Heart right ventricle (tissue), 16 donors: ENCODE results near the gene PXYLP1. TPM values are rescaled to one million over a fixed set of nuclear protein-coding genes. Genes with fewer than 3 reads are reported as not detected.

Source experiments
- ATAC-seq, 8 donors: fragments of 200-7000 bp; cut with Tn5 transposase; one replicate each; pipeline ENCODE4 v1.9.1; 2020; ENCODE audit warnings: mild to moderate bottlenecking in 8 of 8, moderate library complexity in 8 of 8, moderate number of reproducible peaks in 1 of 8
- DNase-seq, 2 donors: peaks; one replicate each; pipeline ENCODE4 v3.0.0-alpha.2; 2020
- H3K27ac ChIP-seq, 10 donors: fragments of 200-600 bp; sonication (generic) in 2 of 10; one replicate each; pipeline versions ENCODE4 v1.5.0 to v1.8.0; 2020 to 2022; ENCODE audit warnings: mild to moderate bottlenecking in 3 of 10
- H3K27me3 ChIP-seq, 7 donors: fragments of 200-600 bp; one replicate each; pipeline ENCODE4 v1.8.0; 2021 to 2022; ENCODE audit warnings: mild to moderate bottlenecking in 2 of 7
- H3K36me3 ChIP-seq, 9 donors: fragments of 200-600 bp; sonication (generic) in 1 of 9; one replicate each; pipeline versions ENCODE4 v1.5.0 to v1.8.0; 2020 to 2022; ENCODE audit warnings: mild to moderate bottlenecking in 2 of 9
- H3K4me1 ChIP-seq, 9 donors: fragments of 200-600 bp; sonication (generic) in 1 of 9; one replicate each; pipeline versions ENCODE4 v1.5.0 to v1.8.0; 2020 to 2022; ENCODE audit warnings: mild to moderate bottlenecking in 4 of 9
- H3K4me3 ChIP-seq, 10 donors: fragments of 200-600 bp; sonication (generic) in 2 of 10; one replicate each; pipeline versions ENCODE4 v1.5.0 to v1.8.0; 2020 to 2022; ENCODE audit warnings: mild to moderate bottlenecking in 7 of 10, moderate library complexity in 2 of 10
- H3K9me3 ChIP-seq, 11 donors: fragments of 200-600 bp in 10 of 11; sonication (generic) in 2 of 11; one replicate each; pipeline versions ENCODE4 v1.5.0 to v1.8.0; 2013 to 2022; ENCODE audit warnings: mild to moderate bottlenecking in 2 of 11, control low read depth in 1 of 11, moderate library complexity in 1 of 11
- WGBS, 2 donors: extraction: QIAGEN DNeasy Blood & Tissue Kit; methylation state at CpG; one replicate each; pipeline ENCODE4 v1.1.7; 2013; ENCODE audit warnings: inconsistent platforms in 1 of 2; 5-methylcytosine and 5-hydroxymethylcytosine counted together
- intact Hi-C, 10 donors: fragments of 100-400 bp; cut with DNase I; formaldehyde crosslinking; loops; one replicate each; pipeline versions ENCODE4 v1.11.1 to v1.14.2; 2022
- polyA plus RNA-seq, 2 donors: library from polyadenylated mRNA; stranded (reverse); fragments of 200-250 nt; gene quantifications; one replicate each; pipeline ENCODE4 v1.2.3, GENCODE V29; 2013
- total RNA-seq, 10 donors: library from RNA; stranded (reverse); fragmentation: NEBNext Ultra II Directional in 3 of 10; extraction: Animal tissue kit (Norgen Biotek cat#: 25700) in 3 of 10; gene quantifications; one replicate each; pipeline versions ENCODE4 v1.2.1 to v1.2.4, GENCODE V29; 2021 to 2023
- TF ChIP-seq, protein P1 (sequence below), 9 donors: fragments of 200-600 bp; sonication (generic) in 2 of 9; IDR thresholded peaks; one replicate each; pipeline versions ENCODE4 v1.5.0 to v1.8.0; 2021 to 2022; ENCODE audit warnings: antibody characterized with exemption in 9 of 9, mild to moderate bottlenecking in 5 of 9, moderate library complexity in 1 of 9
- donor health status: Arrhythmogenic right ventricular cardiomyopathy.
- donor health status: ischemic (EF 13 %, LVEDD 7.1; RV severe dilation, severe dysfunction).
- donor health status: healthy with polysubstance abuse.
- donor health status: DM: no; HTN: yes; CAD: no.
- donor health status: DM: no; HTN: no; CAD: no.
- donor health status: ischemic (EF 25% LVEDD 6.9; RV normal size, moderate dysfunction).
- donor health status: ischemic (EF 25% LVEDD 5.7; RV mildly dilated, moderate dysfunction).
- donor health status: healthy.
- donor health status: DM: yes; HTN: yes; CAD: no.
- donor health status: Ischemic cardiomyopathy.
- donor health status: ischemic (EF 35%, LVEDD 5.7; RV mildly dilated, moderate dysfunction).
- donor health status: nonischemic (EF 11% LVEDD 7.7; RV severe dilation, severe dysfunction).
- donor health status: DM: yes; HTN: yes; CAD: no.
- donor health status: PGD.
- donor health status: ischemic (EF 29% LVEDD 5.4; RV normal size, mild dysfunction).
- donor health status: nonischemic (EF 23%, LVEDD 6.1; RV moderate dilation, normal function).

Gene PXYLP1
- total and polyA plus RNA-seq, 12 donors, result 8.7 to 33.5 (median 17.9) TPM

DNA sequence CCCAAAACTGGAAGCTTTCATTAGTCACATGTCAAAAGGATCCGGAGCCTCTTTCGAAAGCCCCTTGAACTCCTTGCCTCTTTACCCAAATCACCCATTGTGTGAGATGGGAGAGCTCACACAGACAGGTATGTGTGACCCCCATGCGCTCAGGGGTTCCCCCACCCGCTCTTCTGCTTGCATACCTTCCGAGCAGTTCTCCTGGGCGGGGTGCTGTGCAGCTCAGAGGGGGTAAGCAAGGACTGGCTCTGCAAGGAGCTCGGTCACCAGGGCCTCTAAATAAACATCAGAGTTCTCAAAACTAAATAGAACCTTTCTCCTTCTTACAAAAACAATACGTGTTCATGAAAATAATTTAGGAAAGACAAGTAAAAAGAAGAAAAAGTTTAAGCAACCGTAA, 55.7 kb downstream of the PXYLP1 start:
- ATAC-seq (no peak), DNase-seq (no peak)
- Histone ChIP-seq H3K4me1 (peaks cover 3 to 23% (median 9%) of the 10 kb centered on the region in 9 donors), H3K27me3 (no peaks in the 10 kb centered on the region), H3K9me3 (no peaks in the 10 kb centered on the region), H3K36me3 (peaks cover 0 to 64% (median 16%) of the 10 kb centered on the region in 9 donors), H3K27ac (no peak overlapping the region), H3K4me3 (no peak overlapping the region)
- intact Hi-C loops, result no loop called here
- 91 to 93% methylated on average over 9 of the region's 9 CpGs for WGBS, 2 donors
- TF ChIP-seq, protein P1, sequence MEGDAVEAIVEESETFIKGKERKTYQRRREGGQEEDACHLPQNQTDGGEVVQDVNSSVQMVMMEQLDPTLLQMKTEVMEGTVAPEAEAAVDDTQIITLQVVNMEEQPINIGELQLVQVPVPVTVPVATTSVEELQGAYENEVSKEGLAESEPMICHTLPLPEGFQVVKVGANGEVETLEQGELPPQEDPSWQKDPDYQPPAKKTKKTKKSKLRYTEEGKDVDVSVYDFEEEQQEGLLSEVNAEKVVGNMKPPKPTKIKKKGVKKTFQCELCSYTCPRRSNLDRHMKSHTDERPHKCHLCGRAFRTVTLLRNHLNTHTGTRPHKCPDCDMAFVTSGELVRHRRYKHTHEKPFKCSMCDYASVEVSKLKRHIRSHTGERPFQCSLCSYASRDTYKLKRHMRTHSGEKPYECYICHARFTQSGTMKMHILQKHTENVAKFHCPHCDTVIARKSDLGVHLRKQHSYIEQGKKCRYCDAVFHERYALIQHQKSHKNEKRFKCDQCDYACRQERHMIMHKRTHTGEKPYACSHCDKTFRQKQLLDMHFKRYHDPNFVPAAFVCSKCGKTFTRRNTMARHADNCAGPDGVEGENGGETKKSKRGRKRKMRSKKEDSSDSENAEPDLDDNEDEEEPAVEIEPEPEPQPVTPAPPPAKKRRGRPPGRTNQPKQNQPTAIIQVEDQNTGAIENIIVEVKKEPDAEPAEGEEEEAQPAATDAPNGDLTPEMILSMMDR (IDR thresholded peaks at IDR 0.05), result no peak

DNA sequence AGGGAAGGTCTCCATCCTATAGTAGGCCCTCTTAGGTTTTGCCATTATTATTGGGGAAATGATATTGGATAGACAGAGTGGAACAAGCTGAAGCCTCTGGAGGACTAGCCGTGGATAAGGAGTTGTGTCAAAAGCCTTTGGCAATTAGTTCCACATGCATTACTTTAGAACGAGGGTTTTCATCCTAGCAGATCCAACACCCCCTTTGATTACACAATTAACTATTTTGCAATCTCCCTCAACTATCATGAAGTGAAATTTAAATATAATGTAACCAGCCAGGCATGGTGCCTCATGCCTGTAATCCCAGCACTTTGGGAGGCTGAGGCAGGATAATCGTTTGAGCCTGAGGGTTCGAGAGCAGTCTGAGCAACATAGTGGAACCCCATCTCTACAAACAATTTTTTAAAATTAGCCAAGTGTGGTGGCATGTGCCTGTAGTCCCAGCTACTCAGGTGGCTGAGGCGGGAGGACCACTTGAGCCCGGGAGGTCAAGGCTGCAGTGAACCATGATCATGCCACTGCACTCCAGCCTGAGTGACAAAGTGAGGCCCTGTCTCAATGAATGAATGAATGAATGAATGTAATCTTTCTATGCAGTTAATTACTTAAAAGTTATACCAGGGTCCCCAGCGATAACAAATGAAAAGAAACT, 56.8 kb downstream of the PXYLP1 start:
- H3K27me3 ChIP-seq, result no peaks in the 10 kb centered on the region
- WGBS, 2 donors, result 89 to 91% methylated on average over 7 of the region's 7 CpGs
- peaks cover 3 to 34% (median 17%) of the 10 kb centered on the region in 9 donors for H3K4me1 ChIP-seq
- intact Hi-C loops, result no loop called here
- ATAC-seq, result no peak
- H3K9me3 ChIP-seq, result no peaks in the 10 kb centered on the region
- H3K27ac ChIP-seq, result no peak overlapping the region
- TF ChIP-seq, protein P1 (IDR thresholded peaks at IDR 0.05), result no peak
- no peak for DNase-seq
- peaks cover 0 to 59% (median 15%) of the 10 kb centered on the region in 9 donors for H3K36me3 ChIP-seq
- no peak overlapping the region for H3K4me3 ChIP-seq

DNA sequence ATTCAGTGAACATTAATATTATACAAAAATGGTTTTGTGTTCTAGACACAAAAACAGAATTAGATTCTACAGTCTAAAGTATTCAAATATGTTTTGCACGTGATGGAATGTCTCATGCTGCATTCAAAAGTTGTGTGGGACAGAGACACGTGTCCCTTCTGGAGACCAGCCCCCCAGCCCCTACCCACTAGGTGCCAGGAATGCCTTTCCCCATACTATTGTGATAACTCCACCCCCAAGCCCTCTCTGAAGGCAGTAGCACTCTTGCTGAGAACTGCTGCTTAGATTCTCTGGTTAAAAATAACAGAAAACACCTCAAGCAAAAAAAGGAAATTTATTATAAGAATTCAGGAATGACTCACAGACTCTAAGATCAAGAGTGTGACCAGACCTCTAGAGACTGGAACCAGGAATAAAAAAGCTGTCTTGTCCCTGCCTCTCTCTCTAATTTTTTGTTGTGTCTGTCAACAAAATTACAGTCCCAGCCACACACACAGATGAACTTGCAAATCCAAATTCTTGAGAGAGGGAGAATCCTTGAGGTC, 57.7 kb downstream of the PXYLP1 start:
- no peaks in the 10 kb centered on the region for H3K27me3 ChIP-seq
- H3K4me1 ChIP-seq, result peaks cover 3 to 39% (median 21%) of the 10 kb centered on the region in 9 donors
- ATAC-seq (no peak), DNase-seq (no peak)
- H3K4me3 ChIP-seq, result no peak overlapping the region
- H3K36me3 ChIP-seq, result peaks cover 0 to 54% (median 15%) of the 10 kb centered on the region in 9 donors
- H3K9me3 ChIP-seq, result no peaks in the 10 kb centered on the region
- TF ChIP-seq, protein P1 (IDR thresholded peaks at IDR 0.05), result no peak
- intact Hi-C loops, result no loop called here
- 30 to 40% methylated on average over 2 of the region's 2 CpGs for WGBS, 2 donors
- no peak overlapping the region for H3K27ac ChIP-seq

DNA sequence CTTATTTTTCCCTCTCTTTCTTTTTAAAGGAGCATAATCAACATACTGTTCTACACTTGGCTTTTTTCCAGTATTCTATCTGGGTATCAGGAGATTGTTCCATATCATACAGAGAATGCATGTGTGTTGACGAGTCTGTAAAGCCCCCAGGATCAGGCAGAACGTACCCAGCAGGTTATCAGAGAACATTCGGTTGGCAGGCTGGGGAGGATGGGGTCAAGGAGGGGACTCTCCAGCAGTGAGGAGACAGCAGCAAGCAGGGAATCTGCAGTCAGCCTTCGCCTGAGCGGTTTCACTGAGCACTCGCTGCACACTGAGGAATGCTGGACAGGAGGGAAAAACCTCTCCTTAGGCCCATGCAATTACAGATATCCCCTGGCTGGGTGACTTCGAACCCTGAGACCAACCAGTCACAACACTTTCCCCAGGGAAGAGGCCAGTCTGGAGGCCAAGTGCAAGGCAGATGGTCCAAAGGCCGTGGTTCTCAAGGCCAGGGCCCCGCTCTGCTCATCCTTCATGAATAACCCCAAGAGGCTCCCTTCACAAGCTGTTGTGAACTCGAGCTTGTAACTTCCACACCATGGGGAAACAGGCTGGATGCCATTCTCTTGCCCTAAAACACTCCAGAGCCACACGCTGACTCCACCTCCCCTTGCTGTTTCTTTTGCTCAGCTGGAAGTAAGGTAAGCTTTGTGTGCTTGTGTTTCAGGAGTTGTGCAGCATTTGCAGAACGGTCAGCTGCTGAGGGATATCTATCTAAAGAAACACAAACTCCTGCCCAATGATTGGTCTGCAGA, 60.1 kb downstream of the PXYLP1 start:
- peaks cover 3 to 43% (median 27%) of the 10 kb centered on the region in 9 donors for H3K4me1 ChIP-seq
- ATAC-seq (peak in 7 of 8 donors; percentile 44 to 70 (median 52)), DNase-seq (no peak)
- intact Hi-C loops, result no loop called here
- H3K36me3 ChIP-seq, result peaks cover 0 to 38% (median 15%) of the 10 kb centered on the region in 9 donors
- WGBS, 2 donors, result 42 to 51% methylated on average over 12 of the region's 12 CpGs
- H3K27me3 ChIP-seq, result no peaks in the 10 kb centered on the region
- peak overlapping the region in 6 of 10 donors; percentile 11 to 77 (median 62) for H3K27ac ChIP-seq
- no peaks in the 10 kb centered on the region for H3K9me3 ChIP-seq
- no peak overlapping the region for H3K4me3 ChIP-seq
- TF ChIP-seq, protein P1 (IDR thresholded peaks at IDR 0.05), result no peak
